Activated CD4-positive, CD25-positive, alpha-beta regulatory T cell treated with anti-CD3 and anti-CD28 coated beads, Interleukin-2, amount 50 U/mL, for 24 hours (primary cell): ENCODE data around the gene SLC8B1.
"Not testable (repeated sequence)": the region's sequence is repeated elsewhere in the genome, so short reads cannot be mapped to it uniquely, and the experiment has no call there.

ENCODE experiments used
- ATAC-seq, 2 donors: fragments of 150-1000 bp; cut with Tn5 transposase; one replicate each; pipeline ENCODE4 v1.10.0; 2021; ENCODE audit warnings: mild to moderate bottlenecking in 1 of 2, moderate library complexity in 1 of 2

Gene SLC8B1

GRCh38 chr12:113354192-113354591, 19.3 kb upstream of the SLC8B1 start:
- not testable (repeated sequence) for ATAC-seq

GRCh38 chr12:113351089-113351488, 16.2 kb upstream of the SLC8B1 start:
- no peak for ATAC-seq

DNA sequence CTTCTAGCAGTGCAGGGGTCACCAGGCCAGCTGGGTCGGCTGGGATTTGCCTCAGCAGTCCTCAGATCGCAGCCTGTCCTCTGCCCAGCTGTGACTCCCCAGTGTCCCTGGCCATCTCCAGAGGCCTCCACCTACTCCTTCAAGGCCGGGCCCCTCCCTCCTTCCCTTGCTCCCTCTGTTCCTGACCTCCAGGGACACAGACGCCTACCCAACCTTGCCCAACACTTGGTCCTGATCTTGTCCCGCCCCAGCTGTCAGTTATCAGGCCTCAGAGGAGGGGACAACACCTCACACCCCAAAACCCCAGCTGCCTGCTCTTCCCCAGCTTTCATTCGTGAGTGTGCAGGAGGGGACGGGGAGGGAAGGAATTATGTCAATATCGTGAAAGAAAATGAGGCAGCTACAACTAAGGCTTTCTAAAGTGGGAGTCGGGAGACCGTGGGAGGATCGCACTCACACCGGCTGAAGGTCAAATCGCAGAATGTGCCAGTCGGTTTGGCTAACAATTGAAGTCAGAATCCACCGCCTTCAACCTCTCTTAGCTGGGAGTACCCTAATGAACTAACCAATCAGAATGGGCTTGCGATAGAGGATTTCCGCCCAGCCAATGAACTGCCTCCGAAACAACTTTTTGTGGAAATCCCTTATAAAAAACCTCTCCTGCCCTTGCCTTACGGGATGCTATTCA, 14.1 kb upstream of the SLC8B1 start:
- ATAC-seq: no peak

DNA sequence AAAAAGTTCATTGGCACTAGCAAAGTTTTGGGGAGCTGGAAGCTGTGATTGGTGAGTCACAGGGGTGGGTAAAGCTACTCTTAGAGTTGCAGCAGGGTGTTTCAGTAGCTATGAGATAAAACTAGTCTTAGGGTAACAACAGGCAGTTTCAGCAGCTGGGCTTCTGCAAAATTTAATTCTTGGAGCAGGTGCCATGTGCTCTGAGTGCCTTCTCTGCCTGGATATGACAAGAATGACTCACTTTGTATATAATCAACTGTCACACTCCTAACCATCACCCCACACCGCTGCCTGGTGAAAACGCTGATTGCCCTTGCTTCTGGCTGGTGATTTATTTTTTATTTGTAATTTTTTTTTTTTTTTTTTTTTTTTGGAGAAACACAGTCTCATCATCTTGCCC, 13.0 kb upstream of the SLC8B1 start:
- no peak for ATAC-seq

DNA sequence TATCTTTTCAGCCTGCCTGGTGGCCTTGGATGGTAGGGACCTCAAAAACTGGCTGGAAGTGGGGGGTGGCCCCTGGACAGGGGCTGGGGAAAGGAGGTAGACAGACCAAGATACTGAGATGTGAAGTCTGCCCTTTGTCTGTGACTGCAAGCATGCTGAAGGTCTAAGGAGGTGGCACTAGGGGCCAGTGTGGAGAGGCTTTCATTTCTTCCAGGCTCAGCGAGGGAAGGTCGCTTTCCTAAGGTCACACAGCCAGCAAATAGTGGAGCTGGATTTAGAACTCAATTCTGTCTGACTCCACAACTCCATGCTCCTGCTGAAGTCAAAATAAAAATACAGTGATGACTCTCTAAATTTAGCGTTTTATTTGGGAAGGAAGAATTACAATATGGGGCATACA, 12.2 kb upstream of the SLC8B1 start:
- ATAC-seq: no peak

GRCh38 chr12:113346353-113346752, 11.4 kb upstream of the SLC8B1 start:
- ATAC-seq: no peak

DNA sequence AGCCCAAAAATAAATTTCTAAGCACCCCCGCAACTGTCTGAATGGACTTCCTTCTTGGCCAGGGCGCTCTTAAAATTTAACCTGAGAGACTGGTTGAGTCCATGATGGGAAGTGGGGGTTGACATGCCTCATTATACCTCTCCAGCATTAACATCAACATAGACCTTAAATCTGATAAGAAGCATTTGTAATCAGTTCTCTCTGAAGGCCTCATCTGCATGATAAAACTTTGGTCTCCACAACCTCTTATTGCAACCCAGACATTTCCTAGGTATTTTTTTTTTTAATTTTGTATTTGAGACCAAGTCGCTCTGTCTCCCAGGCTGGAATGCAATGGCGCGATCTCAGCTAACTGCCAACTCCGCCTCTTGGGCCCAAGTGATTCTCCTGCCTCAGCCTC, 10.4 kb upstream of the SLC8B1 start:
- ATAC-seq: no peak

GRCh38 chr12:113341535-113341934, 6.6 kb upstream of the SLC8B1 start:
- ATAC-seq: no peak

- no peak for ATAC-seq
These were observed 5.2 kb upstream of the SLC8B1 start for GRCh38 chr12:113340061-113340460.

GRCh38 chr12:113339540-113339939, 4.6 kb upstream of the SLC8B1 start:
- no peak for ATAC-seq

GRCh38 chr12:113333877-113334785, 778 bp downstream of the SLC8B1 start:
- peak; percentile 9 to 18 for ATAC-seq

DNA sequence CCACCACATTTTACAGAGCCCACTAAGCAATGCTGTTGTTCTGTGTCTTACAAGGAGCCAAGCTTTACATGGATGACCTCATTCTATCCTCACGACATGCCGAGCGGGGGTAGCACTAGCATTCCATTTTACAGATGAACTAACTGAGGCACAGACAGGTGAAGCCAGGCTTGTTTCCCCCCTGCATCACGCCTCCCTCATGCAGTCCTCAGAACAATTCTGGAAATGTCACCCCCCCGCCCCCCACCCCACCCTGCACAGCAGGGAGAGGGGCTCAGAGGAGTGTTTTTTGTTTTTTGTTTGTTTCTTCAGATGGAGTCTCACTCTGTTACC, 1.5 kb downstream of the SLC8B1 start:
- no peak for ATAC-seq

DNA sequence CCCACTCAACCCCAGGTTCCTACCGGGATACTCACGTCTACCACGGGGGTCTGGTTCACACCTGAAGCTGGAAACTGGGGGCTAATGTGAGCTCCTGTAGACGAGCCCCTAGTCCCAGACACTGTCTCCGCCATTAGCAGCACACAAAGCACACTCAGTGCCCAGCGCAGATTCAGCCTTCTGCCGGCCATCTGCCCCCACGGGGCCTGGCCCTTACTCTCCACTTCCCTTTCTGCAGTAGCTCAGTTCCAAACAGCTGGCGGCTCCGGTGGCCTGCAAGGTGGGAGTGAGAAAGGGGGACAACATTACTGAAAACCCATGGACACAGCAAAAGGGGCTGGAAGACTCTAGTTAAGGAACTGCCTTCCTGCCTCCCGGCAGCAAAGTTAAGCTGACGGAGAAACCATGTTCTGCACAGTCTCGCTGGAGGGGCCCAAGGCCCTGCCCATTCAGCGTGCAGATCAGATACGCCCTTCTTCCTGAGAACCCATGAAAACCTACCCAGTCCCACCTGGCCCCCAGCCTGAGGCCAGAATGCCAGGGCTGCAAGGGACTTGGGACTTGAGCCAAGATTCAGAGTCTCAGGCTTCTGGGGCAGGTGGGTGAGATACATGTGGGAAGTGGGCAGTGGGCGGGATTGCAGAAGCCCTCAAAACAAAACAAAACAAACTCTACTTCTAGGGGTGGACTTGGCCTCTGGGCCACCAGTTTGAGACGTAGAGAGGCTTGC, 2.1 kb downstream of the SLC8B1 start:
- no peak for ATAC-seq

GRCh38 chr12:113330505-113330904, 4.4 kb downstream of the SLC8B1 start:
- ATAC-seq: no peak

- ATAC-seq: no peak
These were observed 5.0 kb downstream of the SLC8B1 start for GRCh38 chr12:113329791-113330417.

DNA sequence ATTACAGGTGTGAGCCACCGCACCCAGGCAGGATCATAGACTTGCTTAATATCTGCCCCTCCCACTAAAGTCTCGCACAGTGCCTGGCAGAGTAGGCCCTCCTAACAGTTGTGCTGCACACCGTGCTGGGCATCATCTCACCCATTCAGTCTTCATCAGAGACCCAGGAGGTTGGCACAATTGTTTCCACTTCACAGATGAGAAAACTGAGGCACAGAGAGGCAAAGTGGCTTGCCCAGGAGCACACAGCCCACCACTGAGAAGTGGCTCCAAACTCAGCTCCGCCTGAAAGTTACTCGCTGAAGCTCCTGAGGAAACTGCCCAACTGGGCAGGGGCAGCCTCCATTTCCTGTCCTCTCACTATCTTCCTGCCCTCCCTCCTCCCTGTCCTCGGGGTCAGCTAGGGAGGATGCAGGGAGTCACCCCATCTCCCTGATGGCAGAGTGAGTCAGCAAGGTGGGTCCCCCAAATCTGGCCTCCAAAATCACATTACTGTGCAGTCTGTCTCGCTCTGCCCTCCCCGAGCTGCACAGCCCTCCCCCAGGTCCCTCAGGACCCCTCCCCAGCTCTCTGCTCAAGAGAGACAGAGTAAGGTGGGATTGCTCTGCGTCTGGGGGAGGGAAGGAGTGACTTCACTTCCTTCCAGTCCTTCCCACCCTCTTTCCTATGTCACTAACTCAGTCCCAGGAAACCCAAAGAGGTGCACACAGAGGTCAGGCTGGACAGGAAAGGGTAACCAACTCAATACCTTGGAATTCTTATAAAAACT, 5.7 kb downstream of the SLC8B1 start:
- no peak for ATAC-seq

DNA sequence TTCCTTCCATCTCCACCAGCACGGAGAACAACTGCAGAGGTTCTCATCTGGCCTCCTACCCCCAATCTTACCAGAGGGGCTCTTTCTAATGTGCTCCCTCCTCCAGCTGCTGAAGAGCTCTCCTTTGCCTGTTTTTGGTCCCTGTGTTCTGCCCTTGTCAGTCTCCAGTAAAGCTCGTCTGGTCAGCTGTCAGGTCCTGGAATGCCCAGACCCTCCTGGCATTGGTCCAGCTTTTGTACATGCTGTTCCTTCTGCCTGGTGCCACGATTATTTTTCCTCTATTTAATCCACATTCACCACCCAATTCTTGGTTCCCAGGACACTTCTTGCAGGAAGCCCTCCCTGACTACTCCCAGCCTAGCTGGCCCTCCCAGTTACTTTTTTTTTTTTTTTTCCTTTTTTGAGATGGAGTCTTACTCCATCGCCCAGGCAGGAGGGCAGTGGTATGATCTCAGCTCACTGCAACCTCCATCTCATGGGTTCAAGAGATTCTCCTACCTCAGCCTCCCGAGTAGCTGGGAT, 6.5 kb downstream of the SLC8B1 start:
- ATAC-seq: no peak

GRCh38 chr12:113326775-113327395, 8.0 kb downstream of the SLC8B1 start:
- no peak for ATAC-seq

DNA sequence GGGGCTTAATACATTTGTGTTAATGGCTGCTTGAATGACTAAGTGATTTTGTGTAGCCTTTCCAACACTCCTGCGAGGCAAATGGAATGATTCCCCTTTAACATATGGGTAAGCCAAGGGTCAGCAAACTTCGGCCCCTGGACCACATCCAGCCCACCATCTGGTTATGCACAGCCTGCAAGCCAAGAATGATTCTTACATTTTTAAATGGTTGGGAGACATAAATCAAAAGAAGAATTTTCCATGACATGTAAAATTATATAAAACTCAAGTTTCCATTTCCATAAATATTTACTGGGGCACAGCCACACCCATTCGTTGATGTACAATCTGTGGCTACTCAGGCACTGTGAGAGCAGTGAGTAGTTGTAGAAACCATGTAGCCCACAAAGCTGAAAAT, 9.0 kb downstream of the SLC8B1 start:
- no peak for ATAC-seq

GRCh38 chr12:113322343-113322742, 12.6 kb downstream of the SLC8B1 start:
- ATAC-seq: no peak

- no peak for ATAC-seq
These were observed 14.5 kb downstream of the SLC8B1 start for GRCh38 chr12:113320401-113320800.
